Measurements from ENCODE around the gene TTC22.

The TTC22 gene

DNA sequence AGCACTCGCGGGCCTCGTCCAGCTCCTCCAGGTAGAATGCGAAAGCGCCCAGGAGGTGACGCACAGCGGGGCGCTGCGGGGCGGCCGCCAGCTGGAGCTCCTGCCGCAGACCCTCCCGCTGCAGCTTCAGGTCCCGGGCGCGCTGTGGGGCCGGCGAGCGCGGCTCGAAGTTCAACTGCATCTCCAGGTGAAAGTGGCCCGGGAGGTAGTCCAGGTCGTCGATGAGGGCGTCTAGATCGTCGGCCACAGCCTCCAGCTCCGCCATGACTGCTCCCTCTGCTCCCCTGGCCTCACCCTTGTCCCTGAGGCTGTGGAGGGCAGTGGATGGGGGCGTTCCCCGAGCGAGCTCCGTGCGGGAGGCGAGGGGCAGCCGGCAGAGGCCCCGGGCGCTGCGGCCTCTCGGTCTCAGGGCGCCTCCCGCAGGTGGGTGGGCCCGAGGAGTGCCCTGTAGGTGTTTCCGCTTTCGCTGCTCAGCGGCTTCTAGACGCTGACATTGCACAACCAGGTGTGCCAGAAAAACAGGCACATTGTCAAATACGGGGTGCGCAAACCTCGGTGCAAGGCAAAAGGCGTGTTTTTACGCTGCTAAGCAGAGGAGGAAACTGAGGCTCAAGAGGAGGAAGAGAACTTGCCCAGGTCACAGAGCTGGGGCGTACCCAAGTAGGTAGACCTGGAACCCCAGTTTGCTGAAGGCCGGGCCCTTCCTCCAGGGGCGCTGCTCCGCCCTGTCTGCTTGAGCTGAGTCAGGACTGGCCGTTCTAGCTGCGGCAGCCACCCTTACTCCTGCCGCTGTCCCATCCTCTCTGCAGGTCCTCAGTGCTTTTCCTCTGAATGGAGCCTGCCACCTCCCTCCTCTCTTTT, at the start of gene TTC22:
Gene TTC22 (minus strand): TSS at position 425 of the 861 bp plus-strand sequence. CDS start 160 bp downstream, at position 265.
- in situ Hi-C loops (cut with MboI; ENCODE audit: low pct_unique_long_range_greater_than_20kb, low sequenced_read_pairs, unreplicated experiment) = no loop called here
- peak; percentile 87 for DNase-seq (ENCODE audit: low spot score)
- TF ChIP-seq, protein P1, sequence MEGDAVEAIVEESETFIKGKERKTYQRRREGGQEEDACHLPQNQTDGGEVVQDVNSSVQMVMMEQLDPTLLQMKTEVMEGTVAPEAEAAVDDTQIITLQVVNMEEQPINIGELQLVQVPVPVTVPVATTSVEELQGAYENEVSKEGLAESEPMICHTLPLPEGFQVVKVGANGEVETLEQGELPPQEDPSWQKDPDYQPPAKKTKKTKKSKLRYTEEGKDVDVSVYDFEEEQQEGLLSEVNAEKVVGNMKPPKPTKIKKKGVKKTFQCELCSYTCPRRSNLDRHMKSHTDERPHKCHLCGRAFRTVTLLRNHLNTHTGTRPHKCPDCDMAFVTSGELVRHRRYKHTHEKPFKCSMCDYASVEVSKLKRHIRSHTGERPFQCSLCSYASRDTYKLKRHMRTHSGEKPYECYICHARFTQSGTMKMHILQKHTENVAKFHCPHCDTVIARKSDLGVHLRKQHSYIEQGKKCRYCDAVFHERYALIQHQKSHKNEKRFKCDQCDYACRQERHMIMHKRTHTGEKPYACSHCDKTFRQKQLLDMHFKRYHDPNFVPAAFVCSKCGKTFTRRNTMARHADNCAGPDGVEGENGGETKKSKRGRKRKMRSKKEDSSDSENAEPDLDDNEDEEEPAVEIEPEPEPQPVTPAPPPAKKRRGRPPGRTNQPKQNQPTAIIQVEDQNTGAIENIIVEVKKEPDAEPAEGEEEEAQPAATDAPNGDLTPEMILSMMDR (IDR thresholded peaks at IDR 0.05; ENCODE audit: extremely low read depth, insufficient read depth, missing control alignments) = peak; percentile 62

- TF ChIP-seq, protein P1 (IDR thresholded peaks at IDR 0.05; ENCODE audit: extremely low read depth, insufficient read depth, missing control alignments) = no peak
- no peak for DNase-seq (ENCODE audit: low spot score)
- in situ Hi-C loops (cut with MboI; ENCODE audit: low pct_unique_long_range_greater_than_20kb, low sequenced_read_pairs, unreplicated experiment) = no loop called here
Observed at GRCh38 chr1:54850737-54851136, 49.6 kb upstream of the TTC22 start.

DNA sequence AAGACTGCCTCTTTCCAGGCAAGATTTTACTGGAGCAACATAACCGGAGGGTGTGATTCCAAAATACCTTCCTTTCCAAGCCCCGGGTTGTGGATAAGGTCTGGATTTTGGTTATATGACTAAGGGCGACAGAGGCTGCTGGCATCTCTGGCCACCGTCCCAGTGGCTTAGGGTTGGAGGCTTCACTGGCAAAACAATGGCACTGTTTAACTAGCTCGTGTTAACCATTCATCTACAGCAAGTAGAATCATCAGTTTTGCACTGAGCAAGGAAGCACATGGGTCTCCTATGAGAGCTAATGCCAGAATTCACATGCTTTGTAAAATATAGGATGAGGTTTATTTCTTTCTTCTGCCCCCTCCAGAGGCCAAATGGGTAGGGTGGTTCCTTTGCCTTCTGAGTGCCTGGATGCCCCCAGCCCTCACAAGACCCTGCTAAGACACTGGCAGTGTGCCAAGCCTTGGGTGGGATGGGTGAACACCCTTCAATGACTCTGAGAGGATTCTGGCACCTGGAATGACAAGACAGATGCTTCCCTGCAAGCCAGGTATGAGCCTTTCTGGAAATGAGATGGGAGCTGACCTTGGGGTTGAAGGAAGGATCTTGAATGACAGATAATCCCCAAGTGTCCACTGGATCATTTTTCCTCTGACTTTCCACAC, 49.1 kb upstream of the TTC22 start:
- TF ChIP-seq, protein P1 (IDR thresholded peaks at IDR 0.05; ENCODE audit: extremely low read depth, insufficient read depth, missing control alignments) = no peak
- no peak for DNase-seq (ENCODE audit: low spot score)
- in situ Hi-C loops (cut with MboI; ENCODE audit: low pct_unique_long_range_greater_than_20kb, low sequenced_read_pairs, unreplicated experiment) = no loop called here

GRCh38 chr1:54849219-54850068, 48.3 kb upstream of the TTC22 start:
- TF ChIP-seq, protein P1 (IDR thresholded peaks at IDR 0.05; ENCODE audit: extremely low read depth, insufficient read depth, missing control alignments) = no peak
- in situ Hi-C loops (cut with MboI; ENCODE audit: low pct_unique_long_range_greater_than_20kb, low sequenced_read_pairs, unreplicated experiment) = no loop called here
- no peak for DNase-seq (ENCODE audit: low spot score)

DNA sequence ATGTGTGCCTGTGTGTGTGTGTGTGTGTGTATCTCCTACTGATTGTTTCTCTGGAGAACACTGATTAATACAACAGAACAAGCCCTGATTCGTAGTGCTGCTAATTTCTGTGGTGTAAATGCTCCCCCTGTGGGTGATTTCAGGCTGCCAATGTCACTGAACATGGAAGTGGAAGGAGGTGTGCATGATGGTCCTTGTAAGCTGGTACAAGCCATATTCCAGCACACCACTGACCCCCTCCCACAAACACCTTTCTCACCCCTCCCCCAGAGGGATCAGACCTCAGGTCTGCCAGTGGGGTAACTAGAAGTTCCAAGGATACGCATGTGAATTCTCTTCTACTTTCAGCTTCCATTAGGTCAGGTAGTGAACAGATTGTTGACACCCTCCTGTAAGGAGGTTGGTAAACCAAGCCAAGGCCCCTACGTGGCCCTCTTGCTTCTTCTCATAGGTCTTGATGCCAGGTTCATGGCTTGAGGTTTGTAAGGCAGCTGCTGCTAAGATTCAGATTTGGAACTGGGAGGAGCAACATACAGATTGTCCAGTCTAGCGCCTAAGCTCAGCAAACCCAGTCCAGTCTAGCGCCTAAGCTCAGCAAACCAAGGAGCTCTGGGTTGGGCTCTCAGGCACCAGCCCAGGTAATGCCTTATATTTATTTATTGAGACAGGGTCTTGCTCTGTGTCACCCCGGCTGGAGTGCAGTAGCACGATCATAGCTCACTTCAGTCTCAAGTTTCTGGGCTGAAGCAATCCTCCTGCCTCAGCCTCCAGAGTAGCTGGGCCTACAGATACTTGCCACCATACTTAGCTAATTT, 47.2 kb upstream of the TTC22 start:
- no peak for DNase-seq (ENCODE audit: low spot score)
- in situ Hi-C loops (cut with MboI; ENCODE audit: low pct_unique_long_range_greater_than_20kb, low sequenced_read_pairs, unreplicated experiment) = no loop called here
- TF ChIP-seq, protein P1 (IDR thresholded peaks at IDR 0.05; ENCODE audit: extremely low read depth, insufficient read depth, missing control alignments) = no peak

Data from GM13977 (cell line).